CD14-positive monocyte (primary cell): ENCODE data around the gene KIFC3. TPM values are rescaled to one million over a fixed set of nuclear protein-coding genes. Genes with fewer than 3 reads are reported as not detected.

Experiments used
- DNase-seq, 3 donors: peaks; one replicate each; pipeline ENCODE4 v3.0.0-alpha.2; 2011 to 2022
- H2AFZ ChIP-seq: 2 replicates; pipeline ENCODE4 v1.6.0; 2012; ENCODE audit warnings: mild to moderate bottlenecking, low read depth, low read length, inconsistent platforms; ENCODE audit not compliant: insufficient read depth, poor library complexity, severe bottlenecking
- H3K27ac ChIP-seq, 2 donors: 1 replicate in 1 of 2; 2 replicates in 1 of 2; pipeline ENCODE4 v1.5.1; 2012 to 2013; ENCODE audit warnings: low read length in 2 of 2, control low read depth in 1 of 2, inconsistent platforms in 1 of 2, low read depth in 1 of 2, mild to moderate bottlenecking in 1 of 2
- H3K27me3 ChIP-seq, 2 donors: one replicate each; pipeline versions ENCODE4 v1.6.0 to v1.6.1; 2011 to 2013; ENCODE audit warnings: low read length in 2 of 2; ENCODE audit not compliant: control insufficient read depth in 2 of 2, insufficient read depth in 2 of 2
- H3K36me3 ChIP-seq, 2 donors: replicated peaks in 1 of 2; 1 replicate in 1 of 2; 2 replicates in 1 of 2; pipeline versions ENCODE4 v1.5.1 to v1.6.1; 2012 to 2013; ENCODE audit warnings: low read length in 2 of 2, control low read depth in 1 of 2, inconsistent platforms in 1 of 2, mild to moderate bottlenecking in 1 of 2; ENCODE audit not compliant: insufficient read depth in 2 of 2, control insufficient read depth in 1 of 2
- H3K4me1 ChIP-seq, 2 donors: 1 replicate in 1 of 2; 2 replicates in 1 of 2; pipeline versions ENCODE4 v1.5.1 to v1.6.1; 2012 to 2013; ENCODE audit warnings: low read length in 2 of 2, control low read depth in 1 of 2, inconsistent platforms in 1 of 2, mild to moderate bottlenecking in 1 of 2, moderate library complexity in 1 of 2; ENCODE audit not compliant: insufficient read depth in 2 of 2, control insufficient read depth in 1 of 2
- H3K4me2 ChIP-seq: replicated peaks from 2 replicates; pipeline ENCODE3; 2012; ENCODE audit warnings: low read length, moderate library complexity, mild to moderate bottlenecking; ENCODE audit not compliant: poor library complexity, severe bottlenecking; ENCODE audit errors: extremely low read depth
- H3K4me3 ChIP-seq, 3 experiments: fragments of 200-600 bp in 1 of 3; sonication (generic) in 1 of 3; replicated peaks in 1 of 3; 1 replicate in 2 of 3; 2 replicates in 1 of 3; pipeline ENCODE4 v1.5.1; 2011 to 2013; ENCODE audit warnings: low read length in 3 of 3, mild to moderate bottlenecking in 3 of 3, control low read depth in 2 of 3, low read depth in 2 of 3, inconsistent platforms in 1 of 3, moderate library complexity in 1 of 3
- H3K79me2 ChIP-seq: 2 replicates; pipeline ENCODE4 v1.6.0; 2012; ENCODE audit warnings: mild to moderate bottlenecking, control low read depth, inconsistent platforms, low read length, moderate library complexity; ENCODE audit not compliant: insufficient read depth
- H3K9ac ChIP-seq: 2 replicates; pipeline ENCODE4 v1.6.0; 2017; ENCODE audit warnings: low read length, mild to moderate bottlenecking; ENCODE audit not compliant: insufficient read depth, poor library complexity, severe bottlenecking
- H3K9me3 ChIP-seq, 2 donors: replicated peaks in 1 of 2; 1 replicate in 1 of 2; 2 replicates in 1 of 2; pipeline versions ENCODE4 v1.5.1 to v1.6.1; 2012 to 2013; ENCODE audit warnings: low read length in 2 of 2, control low read depth in 1 of 2; ENCODE audit not compliant: control insufficient read depth in 1 of 2, insufficient read depth in 1 of 2
- H4K20me1 ChIP-seq: 2 replicates; pipeline ENCODE4 v1.6.0; 2012; ENCODE audit warnings: mild to moderate bottlenecking, low read length, control low read depth, moderate library complexity; ENCODE audit not compliant: insufficient read depth
- H3K27ac Mint-ChIP-seq, 7 donors: one replicate each; pipeline ENCODE4 v1.8.0; 2020; ENCODE audit warnings: mild to moderate bottlenecking in 7 of 7, mixed read lengths in 7 of 7, moderate library complexity in 6 of 7, inconsistent platforms in 2 of 7
- H3K27me3 Mint-ChIP-seq, 3 donors: one replicate each; pipeline ENCODE4 v1.8.0; 2021 to 2022; ENCODE audit warnings: low read depth in 3 of 3, mild to moderate bottlenecking in 3 of 3, mixed read lengths in 3 of 3, moderate library complexity in 3 of 3, inconsistent platforms in 1 of 3
- H3K36me3 Mint-ChIP-seq, 2 donors: one replicate each; pipeline ENCODE4 v1.8.0; 2020; ENCODE audit warnings: mixed read lengths in 2 of 2, inconsistent platforms in 1 of 2, mild to moderate bottlenecking in 1 of 2
- H3K4me1 Mint-ChIP-seq: one replicate; pipeline ENCODE4 v1.8.0; 2020; ENCODE audit warnings: mild to moderate bottlenecking, mixed read lengths
- H3K4me3 Mint-ChIP-seq, 2 donors: one replicate each; pipeline ENCODE4 v1.8.0; 2020; ENCODE audit warnings: mild to moderate bottlenecking in 2 of 2, mixed read lengths in 2 of 2, moderate library complexity in 1 of 2
- H3K9me3 Mint-ChIP-seq, 7 donors: one replicate each; pipeline ENCODE4 v1.8.0; 2020 to 2022; ENCODE audit warnings: mixed read lengths in 7 of 7, mild to moderate bottlenecking in 6 of 7, moderate library complexity in 6 of 7, inconsistent platforms in 2 of 7
- WGBS: methylation state at CpG from one replicate; pipeline ENCODE4 v1.1.5; 2013; ENCODE audit warnings: missing lambda C conversion rate; ENCODE audit not compliant: insufficient coverage; 5-methylcytosine and 5-hydroxymethylcytosine counted together
- intact Hi-C, 2 donors: fragments of 100-400 bp; cut with micrococcal nuclease; formaldehyde crosslinking; loops; one replicate each; pipeline versions ENCODE4 v1.15.0 to v1.15.1; 2023
- polyA plus RNA-seq, 3 donors: library from polyadenylated mRNA; depleted of rRNA in 1 of 3; unstranded in 2 of 3; stranded (reverse) in 1 of 3; fragments of 300-500 nt in 2 of 3; fragments of >200 nt in 1 of 3; fragmentation: Illumina TruSeq in 2 of 3; gene quantifications; 1 replicate in 2 of 3; 2 replicates in 1 of 3; pipeline ENCODE4 v1.2.3, GENCODE V29; 2012 to 2021
- TF ChIP-seq, protein P1 (sequence below): fragments of 200-600 bp; IDR thresholded peaks from one replicate; pipeline ENCODE4 v1.8.0; 2022; ENCODE audit warnings: antibody characterized with exemption, mild to moderate bottlenecking

Gene KIFC3
- polyA plus RNA-seq, 3 donors: 0.24 to 1.7 TPM; not detected in 1

GRCh38 chr16:57763285-57764005 lies 38.8 kb downstream of the KIFC3 start:
- DNase-seq: no peak
- peaks cover 0 to 4% of the 10 kb centered on the region in 2 donors for H3K36me3 Mint-ChIP-seq
- H3K9me3 Mint-ChIP-seq: peaks cover 0 to 6% (median 0%) of the 10 kb centered on the region in 7 donors
- H3K9ac ChIP-seq: no peak overlapping the region
- no peaks in the 10 kb centered on the region for H3K4me1 ChIP-seq
- H3K27me3 ChIP-seq: no peaks in the 10 kb centered on the region
- no peak overlapping the region for H3K27ac ChIP-seq
- H3K4me1 Mint-ChIP-seq: peaks cover 3% of the 10 kb centered on the region
- no peak overlapping the region for H2AFZ ChIP-seq
- peak overlapping the region in 2 of 7 donors; percentile 22 to 30 for H3K27ac Mint-ChIP-seq
- no peaks in the 10 kb centered on the region for H4K20me1 ChIP-seq
- TF ChIP-seq, protein P1, sequence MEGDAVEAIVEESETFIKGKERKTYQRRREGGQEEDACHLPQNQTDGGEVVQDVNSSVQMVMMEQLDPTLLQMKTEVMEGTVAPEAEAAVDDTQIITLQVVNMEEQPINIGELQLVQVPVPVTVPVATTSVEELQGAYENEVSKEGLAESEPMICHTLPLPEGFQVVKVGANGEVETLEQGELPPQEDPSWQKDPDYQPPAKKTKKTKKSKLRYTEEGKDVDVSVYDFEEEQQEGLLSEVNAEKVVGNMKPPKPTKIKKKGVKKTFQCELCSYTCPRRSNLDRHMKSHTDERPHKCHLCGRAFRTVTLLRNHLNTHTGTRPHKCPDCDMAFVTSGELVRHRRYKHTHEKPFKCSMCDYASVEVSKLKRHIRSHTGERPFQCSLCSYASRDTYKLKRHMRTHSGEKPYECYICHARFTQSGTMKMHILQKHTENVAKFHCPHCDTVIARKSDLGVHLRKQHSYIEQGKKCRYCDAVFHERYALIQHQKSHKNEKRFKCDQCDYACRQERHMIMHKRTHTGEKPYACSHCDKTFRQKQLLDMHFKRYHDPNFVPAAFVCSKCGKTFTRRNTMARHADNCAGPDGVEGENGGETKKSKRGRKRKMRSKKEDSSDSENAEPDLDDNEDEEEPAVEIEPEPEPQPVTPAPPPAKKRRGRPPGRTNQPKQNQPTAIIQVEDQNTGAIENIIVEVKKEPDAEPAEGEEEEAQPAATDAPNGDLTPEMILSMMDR: no peak
- H3K4me3 Mint-ChIP-seq: no peak overlapping the region
- H3K79me2 ChIP-seq: no peaks in the 10 kb centered on the region
- no peak overlapping the region for H3K4me3 ChIP-seq
- H3K36me3 ChIP-seq: no peaks in the 10 kb centered on the region
- peaks cover 0 to 6% (median 2%) of the 10 kb centered on the region in 3 donors for H3K27me3 Mint-ChIP-seq
- no peak overlapping the region for H3K4me2 ChIP-seq
- WGBS: 90% methylated on average over 13 of the region's 14 CpGs
- H3K9me3 ChIP-seq: no peaks in the 10 kb centered on the region
- intact Hi-C loops: no loop called here

GRCh38 chr16:57762365-57763040 lies 39.8 kb downstream of the KIFC3 start:
- Mint-ChIP-seq H3K27ac (peak overlapping the region in 1 of 7 donors; percentile 69), H3K4me1 (peaks cover 3% of the 10 kb centered on the region), H3K36me3 (peaks cover 0 to 4% of the 10 kb centered on the region in 2 donors), H3K4me3 (no peak overlapping the region), H3K27me3 (peaks cover 0 to 6% (median 2%) of the 10 kb centered on the region in 3 donors), H3K9me3 (peaks cover 0 to 6% (median 0%) of the 10 kb centered on the region in 7 donors)
- WGBS: 94% methylated on average over 12 of the region's 15 CpGs
- Histone ChIP-seq H3K4me3 (no peak overlapping the region), H3K36me3 (no peaks in the 10 kb centered on the region), H2AFZ (no peak overlapping the region), H4K20me1 (no peaks in the 10 kb centered on the region), H3K4me2 (no peak overlapping the region), H3K27me3 (no peaks in the 10 kb centered on the region), H3K79me2 (no peaks in the 10 kb centered on the region), H3K27ac (no peak overlapping the region), H3K9me3 (no peaks in the 10 kb centered on the region), H3K4me1 (no peaks in the 10 kb centered on the region), H3K9ac (no peak overlapping the region)
- intact Hi-C loops: no loop called here
- TF ChIP-seq, protein P1: no peak
- no peak for DNase-seq
